Measurements from ENCODE around the gene DKKL1.
"Not testable (repeated sequence)": the region's sequence is repeated elsewhere in the genome, so short reads cannot be mapped to it uniquely, and the experiment has no call there.

DKKL1 gene

DNA sequence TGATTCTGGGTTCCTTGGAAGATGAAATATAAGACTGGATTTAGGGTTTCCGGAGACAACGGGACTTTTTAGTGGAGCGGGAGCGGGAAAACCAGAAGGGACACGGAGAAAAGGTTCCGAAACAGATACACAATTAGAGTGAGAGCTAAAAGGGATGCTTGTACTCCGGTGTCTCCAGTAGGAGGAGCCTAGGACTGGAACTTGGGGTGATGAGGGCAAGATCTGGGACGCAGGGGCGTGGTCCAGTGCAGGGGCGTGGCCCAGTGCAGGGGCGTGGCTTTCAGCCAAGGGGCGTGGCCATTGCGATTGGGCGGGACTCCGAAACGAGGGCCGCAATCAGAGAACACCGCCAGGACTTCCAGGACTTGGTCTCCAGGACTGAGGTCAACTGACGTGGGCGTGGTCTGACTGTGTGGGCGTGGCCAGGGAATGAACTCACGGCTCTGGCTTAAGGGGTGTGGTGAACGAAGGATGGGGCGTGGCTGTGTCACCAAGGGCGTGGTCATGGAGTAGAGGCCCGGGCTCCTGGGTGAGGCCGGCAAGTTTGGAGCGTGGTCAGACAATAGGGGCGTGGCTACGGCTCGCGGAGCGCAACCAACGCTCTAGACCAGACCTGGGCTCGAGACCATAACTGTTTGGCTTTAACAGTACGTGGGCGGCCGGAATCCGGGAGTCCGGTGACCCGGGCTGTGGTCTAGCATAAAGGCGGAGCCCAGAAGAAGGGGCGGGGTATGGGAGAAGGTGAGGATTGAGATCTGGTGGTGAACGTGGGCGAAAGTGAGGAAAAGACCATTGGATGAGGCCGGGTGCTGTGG, at the start of gene DKKL1:
Gene DKKL1, plus strand, starts transcription at position 610 of the 815 bp plus-strand sequence. Its CDS starts 122 bp downstream, at position 732.
- DNase-seq (ENCODE audit: insufficient read length, low spot score) (peak; percentile 96), FAIRE-seq (peak; percentile 94)

DNA sequence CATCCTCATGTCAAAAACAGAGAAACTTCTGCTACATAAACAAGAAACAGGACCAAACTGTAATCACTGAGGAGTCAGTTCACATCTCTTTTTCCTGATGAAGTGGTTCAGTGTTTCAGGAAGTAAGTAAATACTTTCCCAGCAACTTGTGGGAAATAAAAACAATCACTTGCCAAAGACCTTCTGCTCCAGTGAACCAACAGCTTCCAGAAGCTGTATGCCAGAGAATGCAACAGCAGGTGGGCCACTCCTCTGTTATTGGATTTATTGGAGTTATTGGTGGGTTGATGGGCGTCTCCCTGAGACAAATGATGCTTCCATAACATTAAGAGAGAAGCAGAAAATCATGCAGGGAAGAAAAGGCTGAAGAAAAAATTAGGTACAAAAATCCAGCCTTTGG, 48.6 kb upstream of the DKKL1 start:
- DNase-seq (ENCODE audit: insufficient read length, low spot score) (no peak), FAIRE-seq (no peak)
- TF ChIP-seq POLR2A (IDR thresholded peaks at IDR 0.05; ENCODE audit: low read depth, low read length) = no peak

More for the DNA sequence above, at the start of gene DKKL1:
- no peak for TF ChIP-seq POLR2A (IDR thresholded peaks at IDR 0.05; ENCODE audit: low read depth, low read length)

DNA sequence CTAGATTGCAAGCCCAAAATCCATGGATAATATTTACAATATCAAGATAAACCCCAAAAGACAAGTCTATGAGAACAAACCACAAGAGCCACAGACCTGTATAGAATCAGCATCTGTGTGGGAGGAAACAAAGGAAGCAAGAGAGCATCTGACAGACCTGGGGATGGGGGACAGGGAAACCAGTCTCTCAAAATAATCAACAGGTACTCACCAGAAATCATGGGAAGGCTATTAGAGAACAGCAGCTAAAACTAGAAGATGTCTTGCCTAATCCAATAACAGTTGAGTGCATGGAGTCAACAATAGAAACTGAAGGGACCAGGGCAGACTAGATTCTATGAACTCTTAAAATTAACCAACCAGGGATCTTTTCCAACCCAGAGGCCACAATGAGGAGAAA, 47.4 kb upstream of the DKKL1 start:
- FAIRE-seq (no peak), DNase-seq (ENCODE audit: insufficient read length, low spot score) (no peak)
- TF ChIP-seq POLR2A (IDR thresholded peaks at IDR 0.05; ENCODE audit: low read depth, low read length) = no peak

DNA sequence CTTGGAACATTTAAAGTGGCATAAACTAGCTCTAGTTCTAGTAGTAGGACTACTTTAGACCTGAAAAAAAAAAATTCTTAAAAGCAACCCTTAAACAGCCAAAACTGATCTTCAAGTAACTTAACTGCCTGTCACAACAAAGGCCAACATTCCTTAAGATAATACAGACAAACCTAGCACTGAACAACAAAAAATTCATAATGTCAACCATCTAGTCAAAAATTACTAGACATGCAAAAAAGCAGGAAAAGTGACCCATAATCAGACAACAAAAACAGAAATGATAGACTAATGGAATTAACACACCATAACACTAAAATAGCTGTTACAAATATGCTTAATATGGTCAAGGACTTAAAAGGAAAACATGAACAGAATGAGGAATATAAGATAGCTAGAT, 45.4 kb upstream of the DKKL1 start:
- no peak for TF ChIP-seq POLR2A (IDR thresholded peaks at IDR 0.05; ENCODE audit: low read depth, low read length)
- DNase-seq (ENCODE audit: insufficient read length, low spot score) (no peak), FAIRE-seq (no peak)

DNA sequence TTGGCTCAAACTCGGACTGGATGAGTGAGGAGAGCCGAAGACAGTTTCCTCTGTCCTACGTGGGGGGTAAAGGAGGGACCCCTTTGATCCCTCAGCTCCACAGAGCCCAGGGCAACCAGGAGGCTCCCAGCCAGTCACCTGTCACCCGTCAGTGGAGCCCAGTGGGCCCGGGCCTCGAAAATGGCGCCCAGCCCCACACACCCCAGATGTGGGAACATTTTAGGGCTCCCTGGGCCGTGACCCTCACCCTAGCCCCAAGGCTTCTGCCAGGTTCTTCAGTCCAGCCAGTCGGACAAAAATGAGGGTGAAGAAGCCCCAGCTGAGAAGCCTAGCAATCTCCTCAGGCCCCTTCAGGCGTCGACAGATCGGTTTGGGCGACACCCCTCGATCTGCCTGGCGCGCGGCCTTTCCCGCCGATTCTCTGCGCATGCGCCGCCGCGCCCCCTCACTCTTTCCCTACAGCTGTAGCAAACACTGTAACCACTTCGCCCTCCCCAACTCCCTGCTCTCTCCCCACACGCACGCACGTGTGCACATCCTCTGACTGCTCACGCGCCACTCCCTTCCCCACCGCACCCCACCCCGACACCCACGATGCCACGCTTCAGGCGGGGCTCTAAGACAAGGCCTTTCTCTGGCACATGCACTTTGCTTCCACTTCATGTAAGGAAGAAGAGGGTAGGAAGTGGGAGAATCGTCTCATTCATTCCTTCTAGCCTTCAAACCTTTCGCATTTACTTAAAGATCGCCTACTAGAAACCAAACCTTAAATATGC, 38.7 kb upstream of the DKKL1 start, which contains the start of gene SLC6A16:
Gene SLC6A16, minus strand, starts transcription at position 391 of the 776 bp plus-strand sequence. CDS start 13,844 bp downstream, outside the sequence.
- TF ChIP-seq POLR2A (IDR thresholded peaks at IDR 0.05; ENCODE audit: low read depth, low read length) = no peak
- FAIRE-seq (no peak), DNase-seq (ENCODE audit: insufficient read length, low spot score) (no peak)

DNA sequence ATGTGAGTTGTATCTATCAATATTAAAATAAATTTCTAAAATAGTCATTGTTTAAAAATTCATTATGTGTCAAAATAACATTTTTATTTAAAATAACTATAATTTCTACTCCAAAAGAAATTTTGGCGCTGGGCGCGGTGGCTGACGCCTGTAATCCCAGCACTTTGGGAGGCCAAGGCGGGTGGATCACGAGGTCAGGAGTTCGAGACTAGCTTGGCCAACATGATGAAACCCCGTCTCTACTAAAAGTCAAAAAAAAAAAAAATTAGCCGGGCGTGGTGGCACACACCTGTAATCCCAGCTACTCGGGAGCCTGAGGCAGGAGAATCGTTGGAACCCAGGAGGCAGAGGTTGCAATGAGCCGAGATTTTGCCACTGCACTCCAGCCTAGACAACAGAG, 37.9 kb upstream of the DKKL1 start:
- DNase-seq (ENCODE audit: insufficient read length, low spot score); FAIRE-seq: not testable (repeated sequence)

DNA sequence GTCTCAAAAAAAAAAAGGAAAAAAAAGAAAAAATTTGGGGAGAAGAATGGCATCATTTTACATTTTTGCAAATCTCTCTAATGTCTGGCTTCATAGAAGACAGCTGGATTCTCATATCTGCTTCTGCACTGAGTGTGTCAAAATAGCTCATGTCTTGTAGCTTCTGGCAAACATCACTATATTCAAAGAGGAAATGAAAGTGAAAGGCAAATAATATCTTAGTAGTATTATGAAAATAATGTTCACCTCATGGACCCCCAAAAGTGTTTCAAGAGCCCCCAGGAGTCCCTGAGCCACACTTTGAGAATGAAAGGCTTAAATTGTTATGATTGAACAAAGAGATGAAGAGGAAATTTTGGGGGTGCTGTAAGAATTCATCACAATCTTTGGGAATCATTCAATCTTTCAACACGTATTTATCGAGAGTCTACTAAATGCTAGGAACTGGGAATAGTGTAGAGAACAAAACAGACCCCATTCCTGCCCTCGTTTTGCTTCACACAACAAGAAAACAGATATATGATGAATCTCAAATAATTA, 37.4 kb upstream of the DKKL1 start:
- DNase-seq (ENCODE audit: insufficient read length, low spot score) (no peak), FAIRE-seq (no peak)
- TF ChIP-seq POLR2A (IDR thresholded peaks at IDR 0.05; ENCODE audit: low read depth, low read length) = no peak

DNA sequence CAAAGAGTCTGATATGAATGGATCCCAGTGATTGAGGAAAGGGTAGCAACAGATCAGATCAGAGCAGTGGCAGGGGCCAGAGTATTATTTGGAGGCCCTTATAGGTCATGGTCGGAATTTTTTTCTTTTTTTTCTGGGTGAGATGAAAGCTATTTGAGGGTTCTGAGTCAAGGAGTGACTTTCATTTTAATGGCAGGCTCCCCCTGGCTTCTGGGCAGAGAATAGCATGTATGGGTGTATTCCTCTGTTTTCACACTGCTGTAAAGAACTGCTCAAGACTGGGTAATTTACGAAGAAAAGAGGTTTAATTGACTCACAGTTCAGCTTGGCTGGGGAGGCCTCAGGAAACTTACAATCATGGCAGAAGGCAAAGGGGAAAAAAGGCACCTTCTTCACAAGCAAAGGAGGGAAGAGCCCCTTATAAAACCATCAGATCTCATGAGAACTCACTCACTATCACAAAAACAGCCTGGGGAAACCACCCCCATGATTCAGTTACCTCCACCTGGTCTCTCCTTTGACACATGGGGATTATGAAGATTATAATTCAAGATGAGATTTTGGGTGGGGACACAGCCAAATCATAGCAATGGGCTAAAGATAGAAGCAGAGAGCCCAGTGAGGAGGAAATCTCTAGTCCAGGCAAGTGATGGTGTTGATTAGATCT, 35.7 kb upstream of the DKKL1 start:
- peak; percentile 15 for FAIRE-seq
- TF ChIP-seq POLR2A (IDR thresholded peaks at IDR 0.05; ENCODE audit: low read depth, low read length) = no peak
- DNase-seq (ENCODE audit: insufficient read length, low spot score) = no peak

DNA sequence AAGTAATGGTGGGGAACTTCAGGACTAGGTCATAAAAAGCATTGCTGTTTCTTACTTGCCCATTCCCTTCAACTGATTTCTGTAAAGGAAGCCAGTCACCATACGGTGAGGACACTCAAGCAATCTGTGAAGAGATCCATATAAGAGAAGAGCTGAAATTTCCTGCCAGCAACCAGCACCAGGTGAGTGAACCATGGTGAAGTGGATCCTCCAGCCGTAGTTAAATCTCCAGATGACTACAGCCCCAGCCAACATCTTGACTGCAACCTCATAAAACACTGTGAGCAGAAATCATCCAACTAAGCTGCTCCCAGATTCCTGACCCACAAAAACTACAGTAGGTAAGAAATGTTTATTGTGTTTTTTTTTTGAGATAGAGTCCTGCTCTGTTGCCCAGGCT, 34.9 kb upstream of the DKKL1 start:
- TF ChIP-seq POLR2A (IDR thresholded peaks at IDR 0.05; ENCODE audit: low read depth, low read length) = no peak
- no peak for FAIRE-seq

DNA sequence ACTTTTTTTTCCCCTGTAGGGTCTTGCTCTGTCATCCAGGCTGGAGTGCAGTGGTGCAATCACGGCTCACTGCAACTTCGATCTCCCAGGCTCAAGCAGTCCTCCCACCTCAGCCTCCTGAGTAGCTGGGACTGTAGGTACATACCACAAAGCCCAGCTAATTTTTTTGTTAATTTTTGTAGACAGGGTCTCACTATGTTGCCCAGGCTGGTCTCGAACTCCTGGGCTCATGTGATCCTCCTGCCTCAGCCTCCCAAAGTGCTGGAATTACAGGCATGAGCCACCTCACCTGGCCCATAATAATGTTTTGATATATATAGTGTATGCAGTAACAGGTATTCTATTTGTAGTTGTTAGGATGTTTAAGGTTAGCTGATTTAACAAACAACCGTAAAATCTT, 32.5 kb upstream of the DKKL1 start:
- not testable (repeated sequence) for FAIRE-seq; DNase-seq (ENCODE audit: insufficient read length, low spot score)

More for the DNA sequence above, 34.9 kb upstream of the DKKL1 start:
- DNase-seq (ENCODE audit: insufficient read length, low spot score) = no peak

DNA sequence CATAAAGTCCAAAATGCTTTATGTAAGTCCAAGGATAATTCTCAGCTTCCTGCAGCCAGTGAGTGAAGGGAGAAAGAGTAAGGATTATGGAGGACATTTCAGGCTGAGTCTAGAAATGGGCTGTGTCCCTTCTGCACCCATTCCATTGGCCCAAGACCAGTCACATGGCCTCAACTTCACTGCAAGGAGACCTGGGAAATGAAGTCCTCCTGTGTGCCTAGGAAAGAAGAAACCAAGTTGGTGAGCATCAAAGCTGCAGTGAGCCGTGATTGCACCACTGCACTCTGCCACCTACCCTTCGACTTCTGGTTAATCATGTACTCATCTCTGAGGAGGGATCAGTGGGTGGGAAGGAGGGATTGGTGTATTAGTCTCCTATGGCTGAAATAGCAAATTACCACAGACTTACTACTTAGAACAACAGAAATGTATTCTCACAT, 32.0 kb upstream of the DKKL1 start:
- DNase-seq (ENCODE audit: insufficient read length, low spot score) (peak; percentile 34), FAIRE-seq (no peak)
- no peak for TF ChIP-seq POLR2A (IDR thresholded peaks at IDR 0.05; ENCODE audit: low read depth, low read length)

DNA sequence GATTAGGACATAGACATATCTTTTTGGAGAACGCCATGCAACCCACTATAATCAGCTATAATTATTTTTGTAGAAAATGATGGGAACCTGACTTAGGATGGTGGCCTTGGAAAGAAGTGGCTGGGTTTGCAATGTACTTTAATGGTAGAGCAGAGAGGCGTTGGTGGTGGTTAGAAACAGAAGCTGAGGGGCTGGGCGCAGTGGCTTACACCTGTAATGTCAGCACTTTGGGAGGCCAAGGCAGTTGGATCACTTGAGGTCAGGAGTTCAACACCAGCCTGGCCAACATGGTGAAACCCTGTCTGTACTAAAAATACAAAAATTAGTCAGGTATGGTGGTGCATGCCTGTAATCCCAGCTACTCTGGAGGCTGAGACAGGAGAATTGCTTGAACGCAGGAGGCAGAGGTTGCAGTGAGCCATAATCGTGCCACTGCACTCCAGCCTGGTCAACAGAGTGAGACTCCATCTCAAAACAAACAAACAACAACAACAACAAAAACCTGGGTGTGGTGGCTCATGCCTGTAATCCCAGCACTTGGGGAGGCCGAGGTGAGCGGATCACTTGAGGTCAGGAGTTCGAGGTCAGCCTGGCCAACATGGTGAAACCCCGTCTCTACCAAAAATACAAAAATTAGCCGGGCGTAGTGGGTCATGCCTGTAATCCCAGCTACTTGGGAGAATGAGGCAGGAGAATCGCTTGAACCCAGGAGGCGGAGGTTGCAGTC, 30.8 kb upstream of the DKKL1 start:
- not testable (repeated sequence) for DNase-seq (ENCODE audit: insufficient read length, low spot score); FAIRE-seq

DNA sequence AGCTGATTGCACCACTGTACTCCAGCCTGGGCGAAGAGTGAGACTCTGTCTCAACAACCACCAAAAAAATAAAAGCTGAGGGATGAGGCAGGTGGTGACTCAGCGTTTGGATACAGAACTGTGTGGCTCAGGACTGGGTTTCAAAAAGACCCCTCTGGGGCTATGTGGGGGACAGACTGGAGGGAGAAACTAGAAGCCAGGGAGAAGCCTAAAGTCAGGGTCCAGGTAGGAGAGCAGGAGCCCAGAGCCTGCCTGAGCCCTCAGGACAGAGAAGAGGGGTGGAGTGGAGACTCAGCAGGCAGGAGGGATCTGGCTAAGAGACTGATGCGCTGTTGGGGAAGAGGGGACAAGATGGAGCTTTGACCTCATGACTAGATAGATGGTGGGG, 30.3 kb upstream of the DKKL1 start:
- no peak for FAIRE-seq
- DNase-seq (ENCODE audit: insufficient read length, low spot score) = no peak
- no peak for TF ChIP-seq POLR2A (IDR thresholded peaks at IDR 0.05; ENCODE audit: low read depth, low read length)
